Activated CD4-positive, alpha-beta T cell treated with anti-CD3 and anti-CD28 coated beads, Interleukin-2, amount 10 ng/mL, durations not matched to agents 7 days and 5 days (primary cell): ENCODE results near the gene NPAS3. TPM values are rescaled to one million over a fixed set of nuclear protein-coding genes. Genes with fewer than 3 reads are reported as not detected.

ENCODE experiments used
- CTCF ChIA-PET: fragments of 350-600 bp; sonication (Branson Sonifier 250); formaldehyde crosslinking; loops from one replicate; lab custom pipeline; 2021; ENCODE audit warnings: antibody characterized with exemption; lab: Charles Lee
- POLR2A ChIA-PET: fragments of 350-600 bp; sonication (Branson Sonifier 250); formaldehyde crosslinking; loops from one replicate; lab custom pipeline; 2021; ENCODE audit warnings: antibody characterized with exemption; lab: Charles Lee
- DNase-seq: peaks from one replicate; pipeline ENCODE4 v3.0.0-alpha.2; 2020
- H3K27ac Mint-ChIP-seq: one replicate; pipeline ENCODE4 v1.8.0; 2021; ENCODE audit warnings: mild to moderate bottlenecking, moderate library complexity, mixed read lengths
- H3K27me3 Mint-ChIP-seq: one replicate; pipeline ENCODE4 v1.8.0; 2021; ENCODE audit warnings: mixed read lengths
- H3K36me3 Mint-ChIP-seq: one replicate; pipeline ENCODE4 v1.8.0; 2021; ENCODE audit warnings: low read depth, mixed read lengths
- H3K4me1 Mint-ChIP-seq: one replicate; pipeline ENCODE4 v1.8.0; 2021; ENCODE audit warnings: mixed read lengths
- H3K4me3 Mint-ChIP-seq: one replicate; pipeline ENCODE4 v1.8.0; 2021; ENCODE audit warnings: mild to moderate bottlenecking, moderate library complexity, mixed read lengths
- H3K9me3 Mint-ChIP-seq: one replicate; pipeline ENCODE4 v1.8.0; 2021; ENCODE audit warnings: mixed read lengths
- total RNA-seq, 2 experiments: library from RNA; stranded (reverse); gene quantifications; one replicate each; pipeline ENCODE4 v1.2.3, GENCODE V29; 2021

Gene NPAS3
- total RNA-seq, 2 experiments from 2014 or later, result not detected

GRCh38 chr14:33714527-33715226 is 776.0 kb downstream of the NPAS3 start:
- POLR2A ChIA-PET, result no interaction called here

DNA sequence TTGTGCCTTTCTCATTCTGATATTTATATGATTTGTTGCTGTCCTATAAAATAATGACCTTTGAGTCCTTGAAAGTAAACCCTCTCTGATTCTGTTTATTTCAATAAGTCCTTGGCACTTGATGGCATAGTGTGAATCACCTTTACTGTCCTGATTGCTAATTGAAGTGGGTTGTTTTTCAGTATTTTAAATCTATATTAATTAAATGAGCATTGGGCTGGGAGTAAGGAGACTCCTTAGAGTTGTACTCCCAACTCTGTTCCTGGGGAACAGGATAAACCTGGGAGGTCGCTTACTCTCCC is 776.5 kb downstream of the NPAS3 start:
- no peaks in the 10 kb centered on the region for H3K27me3 Mint-ChIP-seq
- ChIA-PET POLR2A (no interaction called here), CTCF (no interaction called here)
- no peak overlapping the region for H3K27ac Mint-ChIP-seq
- no peak overlapping the region for H3K4me3 Mint-ChIP-seq
- no peaks in the 10 kb centered on the region for H3K4me1 Mint-ChIP-seq
- H3K36me3 Mint-ChIP-seq, result no peaks in the 10 kb centered on the region
- DNase-seq, result no peak
- H3K9me3 Mint-ChIP-seq, result no peaks in the 10 kb centered on the region

More at GRCh38 chr14:33714527-33715226, 776.0 kb downstream of the NPAS3 start:
- Mint-ChIP-seq H3K27ac (no peak overlapping the region), H3K4me1 (no peaks in the 10 kb centered on the region), H3K27me3 (no peaks in the 10 kb centered on the region), H3K4me3 (no peak overlapping the region), H3K36me3 (no peaks in the 10 kb centered on the region), H3K9me3 (no peaks in the 10 kb centered on the region)
- DNase-seq, result no peak
- CTCF ChIA-PET, result no interaction called here

- no peaks in the 10 kb centered on the region for H3K9me3 Mint-ChIP-seq
- H3K4me3 Mint-ChIP-seq, result no peak overlapping the region
- H3K36me3 Mint-ChIP-seq, result no peaks in the 10 kb centered on the region
- ChIA-PET POLR2A (no interaction called here), CTCF (no interaction called here)
- DNase-seq, result no peak
- no peaks in the 10 kb centered on the region for H3K4me1 Mint-ChIP-seq
- H3K27me3 Mint-ChIP-seq, result peaks cover 2% of the 10 kb centered on the region
- no peak overlapping the region for H3K27ac Mint-ChIP-seq
Observed at GRCh38 chr14:33716921-33717320, 778.2 kb downstream of the NPAS3 start.

DNA sequence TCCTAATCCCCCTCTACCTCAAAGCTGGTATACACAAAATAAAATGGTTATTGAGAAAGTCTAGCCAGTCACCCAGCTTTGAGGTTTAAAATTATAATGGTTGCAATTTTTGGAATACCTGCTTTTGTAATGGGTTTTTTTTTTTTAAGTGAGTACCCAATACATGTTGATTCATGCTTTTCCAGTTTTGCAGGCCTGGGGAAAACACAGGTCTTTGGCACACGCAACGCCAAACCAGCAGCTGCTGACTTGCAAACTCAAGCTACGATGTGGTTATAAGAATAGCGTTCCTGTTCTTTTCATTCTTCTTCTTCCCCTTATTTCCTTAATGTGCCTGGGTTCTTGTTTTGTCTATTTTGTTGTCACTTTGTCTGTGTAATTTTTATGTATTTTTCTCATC is 779.2 kb downstream of the NPAS3 start:
- H3K36me3 Mint-ChIP-seq, result no peaks in the 10 kb centered on the region
- peaks cover 2% of the 10 kb centered on the region for H3K27me3 Mint-ChIP-seq
- H3K4me1 Mint-ChIP-seq, result no peaks in the 10 kb centered on the region
- CTCF ChIA-PET, result no interaction called here
- H3K27ac Mint-ChIP-seq, result no peak overlapping the region
- H3K4me3 Mint-ChIP-seq, result no peak overlapping the region
- POLR2A ChIA-PET, result no interaction called here
- no peaks in the 10 kb centered on the region for H3K9me3 Mint-ChIP-seq
- no peak for DNase-seq

DNA sequence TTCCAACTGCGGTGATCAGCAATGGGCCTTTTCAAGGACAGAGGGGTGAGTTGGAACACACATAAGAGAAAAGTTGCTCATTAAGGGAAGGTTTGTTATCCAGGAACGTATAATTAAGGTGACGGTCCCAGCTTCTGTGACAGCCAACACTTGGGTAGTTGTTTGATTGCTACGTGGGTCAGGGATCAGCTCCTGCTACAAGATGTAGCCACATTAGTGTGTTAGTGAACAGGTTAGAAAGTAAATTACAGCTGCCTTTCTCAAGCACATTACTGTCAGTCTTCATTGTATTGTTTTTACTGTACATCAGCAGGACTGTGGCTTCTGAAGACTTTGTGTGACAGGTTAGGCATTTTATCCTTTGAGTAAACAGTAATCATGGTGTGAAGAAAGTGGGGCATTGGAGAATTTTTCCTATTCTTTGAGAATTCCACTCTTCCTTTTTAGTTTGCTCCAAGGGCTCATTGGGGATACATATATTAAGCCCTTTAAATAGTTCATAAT is 781.7 kb downstream of the NPAS3 start:
- ChIA-PET POLR2A (no interaction called here), CTCF (no interaction called here)
- DNase-seq, result no peak
- H3K4me1 Mint-ChIP-seq, result no peaks in the 10 kb centered on the region
- H3K27me3 Mint-ChIP-seq, result peaks cover 2% of the 10 kb centered on the region
- H3K4me3 Mint-ChIP-seq, result no peak overlapping the region
- no peaks in the 10 kb centered on the region for H3K9me3 Mint-ChIP-seq
- H3K27ac Mint-ChIP-seq, result no peak overlapping the region
- no peaks in the 10 kb centered on the region for H3K36me3 Mint-ChIP-seq

DNA sequence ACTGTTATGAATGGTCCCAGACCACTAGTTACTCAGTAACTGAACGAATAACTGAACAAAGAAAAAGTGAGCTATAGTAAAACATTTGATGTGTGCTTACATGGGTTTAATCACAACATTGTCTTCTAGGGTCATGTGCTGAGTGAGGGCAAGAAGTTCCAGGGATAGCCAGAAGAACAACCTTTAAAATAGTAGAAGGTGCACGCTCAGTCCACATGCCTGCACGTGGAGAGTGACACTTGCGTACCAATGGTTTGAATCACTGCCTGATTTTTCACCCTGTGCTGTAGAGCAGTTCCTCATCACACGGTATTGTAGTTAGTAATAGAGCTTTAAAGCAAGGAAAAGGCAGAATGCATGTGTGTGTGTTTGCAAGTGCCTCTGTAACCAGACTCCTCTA is 788.0 kb downstream of the NPAS3 start:
- no peak overlapping the region for H3K4me3 Mint-ChIP-seq
- no peak overlapping the region for H3K27ac Mint-ChIP-seq
- H3K27me3 Mint-ChIP-seq, result no peaks in the 10 kb centered on the region
- H3K36me3 Mint-ChIP-seq, result no peaks in the 10 kb centered on the region
- H3K4me1 Mint-ChIP-seq, result no peaks in the 10 kb centered on the region
- no peaks in the 10 kb centered on the region for H3K9me3 Mint-ChIP-seq
- POLR2A ChIA-PET, result no interaction called here
- CTCF ChIA-PET, result interaction anchor here (1.0 kb wide), 1 partner anchor 10 kb away, joined by 3 read pairs; no protein-coding TSS in a partner anchor
- DNase-seq, result no peak

GRCh38 chr14:33727606-33728005 is 788.9 kb downstream of the NPAS3 start:
- Mint-ChIP-seq H3K27me3 (no peaks in the 10 kb centered on the region), H3K27ac (no peak overlapping the region), H3K4me1 (no peaks in the 10 kb centered on the region), H3K36me3 (no peaks in the 10 kb centered on the region), H3K4me3 (no peak overlapping the region), H3K9me3 (no peaks in the 10 kb centered on the region)
- POLR2A ChIA-PET, result no interaction called here
- no peak for DNase-seq
- CTCF ChIA-PET, result interaction anchor here (1.0 kb wide), 1 partner anchor 9 kb away, joined by 3 read pairs; no protein-coding TSS in a partner anchor

DNA sequence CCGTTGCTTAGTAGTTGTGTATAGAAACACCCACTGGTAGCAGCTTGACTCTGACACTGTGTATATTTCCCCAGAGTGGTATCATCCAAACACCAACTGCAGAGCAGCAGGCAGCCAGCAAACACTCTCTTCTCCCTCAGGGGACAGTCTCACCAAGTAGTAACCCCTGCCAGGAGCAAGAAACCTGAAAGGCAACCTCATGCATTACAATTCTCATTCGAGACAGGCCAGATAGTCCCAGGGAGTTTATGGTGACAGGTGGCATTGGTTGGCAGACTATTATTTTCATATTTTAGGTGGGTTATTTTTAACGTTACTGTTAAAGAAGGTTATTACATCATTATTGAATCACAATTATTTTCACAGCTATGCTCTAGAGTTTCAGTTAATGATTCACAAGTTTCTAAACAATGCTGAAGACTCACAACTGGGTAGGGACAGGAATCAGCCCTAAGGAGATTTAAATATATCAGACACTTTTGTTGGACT is 789.4 kb downstream of the NPAS3 start:
- Mint-ChIP-seq H3K27ac (no peak overlapping the region), H3K4me1 (no peaks in the 10 kb centered on the region), H3K27me3 (no peaks in the 10 kb centered on the region), H3K36me3 (no peaks in the 10 kb centered on the region), H3K4me3 (no peak overlapping the region), H3K9me3 (no peaks in the 10 kb centered on the region)
- POLR2A ChIA-PET, result no interaction called here
- CTCF ChIA-PET, result no interaction called here
- no peak for DNase-seq

- H3K27ac Mint-ChIP-seq, result no peak overlapping the region
- no peaks in the 10 kb centered on the region for H3K27me3 Mint-ChIP-seq
- DNase-seq, result no peak
- H3K4me1 Mint-ChIP-seq, result no peaks in the 10 kb centered on the region
- CTCF ChIA-PET, result no interaction called here
- POLR2A ChIA-PET, result no interaction called here
- H3K36me3 Mint-ChIP-seq, result no peaks in the 10 kb centered on the region
- no peak overlapping the region for H3K4me3 Mint-ChIP-seq
- no peaks in the 10 kb centered on the region for H3K9me3 Mint-ChIP-seq
Observed at GRCh38 chr14:33730156-33730555, 791.5 kb downstream of the NPAS3 start.

GRCh38 chr14:33732175-33732574 is 793.5 kb downstream of the NPAS3 start:
- H3K36me3 Mint-ChIP-seq, result no peaks in the 10 kb centered on the region
- ChIA-PET POLR2A (no interaction called here), CTCF (no interaction called here)
- DNase-seq, result no peak
- H3K9me3 Mint-ChIP-seq, result no peaks in the 10 kb centered on the region
- no peaks in the 10 kb centered on the region for H3K27me3 Mint-ChIP-seq
- H3K4me3 Mint-ChIP-seq, result no peak overlapping the region
- H3K4me1 Mint-ChIP-seq, result no peaks in the 10 kb centered on the region
- no peak overlapping the region for H3K27ac Mint-ChIP-seq

- no peak overlapping the region for H3K4me3 Mint-ChIP-seq
- ChIA-PET POLR2A (interaction anchor here (0.7 kb wide), 1 partner anchor 1181 kb away, joined by 3 read pairs; no protein-coding TSS in a partner anchor), CTCF (no interaction called here)
- H3K9me3 Mint-ChIP-seq, result no peaks in the 10 kb centered on the region
- H3K36me3 Mint-ChIP-seq, result no peaks in the 10 kb centered on the region
- H3K27ac Mint-ChIP-seq, result no peak overlapping the region
- DNase-seq, result no peak
- H3K27me3 Mint-ChIP-seq, result no peaks in the 10 kb centered on the region
- H3K4me1 Mint-ChIP-seq, result no peaks in the 10 kb centered on the region
Observed at GRCh38 chr14:33733310-33733709, 794.6 kb downstream of the NPAS3 start.

DNA sequence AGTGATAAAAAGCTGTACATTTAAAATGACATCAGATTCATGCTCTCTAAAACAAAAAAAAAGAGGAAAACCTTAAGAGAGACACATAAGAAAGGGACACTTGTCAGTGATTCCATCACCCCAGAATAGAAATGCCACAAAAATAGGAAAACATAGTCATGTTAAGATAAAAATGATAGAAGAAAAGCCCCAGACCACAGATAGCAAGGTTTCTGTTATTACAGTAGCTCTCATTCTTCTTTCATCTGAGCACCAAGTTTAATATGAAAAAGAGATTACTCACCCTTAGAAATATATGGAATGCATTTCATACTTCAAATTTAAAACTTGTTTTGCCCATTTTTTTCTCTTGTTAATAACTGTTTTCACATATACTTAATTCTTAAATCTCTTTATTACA is 795.0 kb downstream of the NPAS3 start:
- Mint-ChIP-seq H3K9me3 (no peaks in the 10 kb centered on the region), H3K27me3 (no peaks in the 10 kb centered on the region), H3K27ac (no peak overlapping the region), H3K4me1 (no peaks in the 10 kb centered on the region), H3K36me3 (no peaks in the 10 kb centered on the region), H3K4me3 (no peak overlapping the region)
- ChIA-PET CTCF (no interaction called here), POLR2A (interaction anchor here (0.7 kb wide), 1 partner anchor 1182 kb away, joined by 3 read pairs; no protein-coding TSS in a partner anchor)
- DNase-seq, result no peak

- Mint-ChIP-seq H3K27me3 (no peaks in the 10 kb centered on the region), H3K27ac (no peak overlapping the region), H3K9me3 (no peaks in the 10 kb centered on the region), H3K4me1 (no peaks in the 10 kb centered on the region), H3K36me3 (no peaks in the 10 kb centered on the region), H3K4me3 (no peak overlapping the region)
- no peak for DNase-seq
- ChIA-PET POLR2A (no interaction called here), CTCF (no interaction called here)
Observed at GRCh38 chr14:33734387-33734786, 795.7 kb downstream of the NPAS3 start.
